K562 (cell line): ENCODE measurements around the gene PHYKPL. TPM values are rescaled to one million over a fixed set of nuclear protein-coding genes. Genes with fewer than 3 reads are reported as not detected.

Source experiments
- ATAC-seq: fragments of 200-7000 bp; cut with Tn5 transposase; 3 replicates; pipeline ENCODE4 v1.9.1; 2020; ENCODE audit warnings: moderate library complexity
- BruUV-seq: library from RNA; stranded (reverse); fragments of 400-500 nt; replicated peaks from 2 replicates; lab custom pipeline; 2021; lab: Mats Ljungman, UMichigan
- CTCF ChIA-PET: fragments of 300-600 bp; formaldehyde crosslinking; extraction: SDS; loops from one replicate; lab custom pipeline; 2021; ENCODE audit warnings: low intra/inter-chr PET ratio; lab: Yijun Ruan, JAX
- POLR2A ChIA-PET: fragments of 300-600, 350-650 bp; sonication (Branson Sonifier 250); formaldehyde crosslinking; extraction: SDS; loops from one replicate; lab custom pipeline; 2021; ENCODE audit warnings: antibody characterized with exemption, inconsistent platforms; lab: Yijun Ruan, JAX
- DNase-seq, 4 experiments: peaks; one replicate each; pipeline versions ENCODE4 v3.0.0 to v3.0.0-alpha.2; 2011 to 2018; ENCODE audit warnings: low spot score in 3 of 4, mixed read lengths in 3 of 4; ENCODE audit errors: extremely low read depth in 1 of 4
- FAIRE-seq: peaks from 2 replicates; lab custom pipeline; 2011; peaks lifted over from hg19 to GRCh38; lab: Jason Lieb, UNC
- H2AFZ ChIP-seq: 2 replicates; pipeline ENCODE4 v1.6.0; 2011; ENCODE audit warnings: low read depth, low read length, control low read depth, inconsistent platforms
- H3K27ac ChIP-seq: fragments of 200-600 bp; 3 replicates; pipeline ENCODE4 v1.8.0; 2011; ENCODE audit warnings: low read depth, mild to moderate bottlenecking, control low read depth, inconsistent platforms, low read length, moderate library complexity, mixed read lengths; ENCODE audit errors: extremely low read depth
- H3K27me3 ChIP-seq, 2 experiments: fragments of 300-600 bp in 1 of 2; 2 replicates in 1 of 2; 3 replicates in 1 of 2; pipeline versions ENCODE4 v1.6.0 to v1.8.0; 2011; ENCODE audit warnings: inconsistent platforms in 2 of 2, low read length in 2 of 2, mild to moderate bottlenecking in 1 of 2, mixed read lengths in 1 of 2, moderate library complexity in 1 of 2; ENCODE audit not compliant: control insufficient read depth in 2 of 2, insufficient read depth in 2 of 2
- H3K36me3 ChIP-seq: fragments of 300-600 bp; 3 replicates; pipeline ENCODE4 v1.8.0; 2011; ENCODE audit warnings: mild to moderate bottlenecking, low read length, inconsistent platforms; ENCODE audit not compliant: control insufficient read depth, insufficient read depth
- H3K4me1 ChIP-seq, 2 experiments: fragments of 200-600 bp in 1 of 2; replicated peaks in 1 of 2; 2 replicates in 1 of 2; 3 replicates in 1 of 2; pipeline versions ENCODE4 v1.5.1 to v1.8.0; 2011; ENCODE audit warnings: inconsistent platforms in 2 of 2, low read length in 2 of 2, mild to moderate bottlenecking in 1 of 2, mixed read lengths in 1 of 2, moderate library complexity in 1 of 2; ENCODE audit not compliant: control insufficient read depth in 2 of 2, insufficient read depth in 2 of 2
- H3K4me2 ChIP-seq: 2 replicates; pipeline ENCODE4 v1.6.1; 2011; ENCODE audit warnings: low read length, control low read depth, inconsistent platforms, mixed read lengths; ENCODE audit not compliant: insufficient read depth
- H3K4me3 ChIP-seq: fragments of 200-600 bp; sonication (generic), shearing (Covaris generic); 2 replicates; pipeline ENCODE4 v1.5.1; 2016; ENCODE audit warnings: control low read depth, inconsistent platforms
- H3K79me2 ChIP-seq: fragments of 200-600 bp; 3 replicates; pipeline ENCODE4 v1.8.0; 2011; ENCODE audit warnings: low read length, inconsistent platforms; ENCODE audit not compliant: control insufficient read depth, insufficient read depth
- H3K9ac ChIP-seq, 2 experiments: 2 replicates each; pipeline versions ENCODE4 v1.6.0 to v1.6.1; 2011; ENCODE audit warnings: low read depth in 2 of 2, low read length in 2 of 2, control low read depth in 1 of 2, inconsistent platforms in 1 of 2, mild to moderate bottlenecking in 1 of 2, mixed read lengths in 1 of 2; ENCODE audit not compliant: insufficient read depth in 1 of 2
- H3K9me1 ChIP-seq: one replicate; pipeline ENCODE4 v1.6.0; 2011; ENCODE audit warnings: inconsistent platforms, mild to moderate bottlenecking, low read length, moderate library complexity; ENCODE audit not compliant: control insufficient read depth, insufficient read depth
- H3K9me3 ChIP-seq: replicated peaks from 2 replicates; pipeline ENCODE4 v1.5.1; 2011; ENCODE audit warnings: low read depth, low read length, inconsistent platforms; ENCODE audit not compliant: control insufficient read depth, insufficient read depth
- H4K20me1 ChIP-seq: replicated peaks from 2 replicates; pipeline ENCODE4 v1.6.1; 2011; ENCODE audit warnings: low read length, inconsistent platforms, mixed read lengths; ENCODE audit not compliant: control insufficient read depth, insufficient read depth
- CBX3 ChIP-seq, 2 experiments: IDR thresholded peaks; 1 replicate in 1 of 2; 2 replicates in 1 of 2; pipeline ENCODE4 v1.6.1; 2012; ENCODE audit warnings: inconsistent platforms in 2 of 2, low read length in 2 of 2, borderline replicate concordance in 1 of 2, control low read depth in 1 of 2
- CCNT2 ChIP-seq: IDR thresholded peaks from 2 replicates; pipeline ENCODE4 v1.6.1; 2011; ENCODE audit warnings: borderline replicate concordance, low read depth, mild to moderate bottlenecking, moderate library complexity, mixed read lengths, low read length; ENCODE audit not compliant: insufficient read length; ENCODE audit errors: extremely low read depth
- CEBPB ChIP-seq: fragments of 450-650 bp; IDR thresholded peaks from 2 replicates; pipeline ENCODE4 v1.6.1; 2016; ENCODE audit warnings: missing genetic modification characterization, missing compliant biosample characterization
- HES1 ChIP-seq: fragments of 450-650 bp; IDR thresholded peaks from 2 replicates; pipeline ENCODE4 v1.6.1; 2016; ENCODE audit warnings: low read depth, mild to moderate bottlenecking, moderate library complexity
- HMG20A ChIP-seq: fragments of 450-650 bp; formaldehyde crosslinking; conservative IDR thresholded peaks from 2 replicates; pipeline ENCODE4 v1.4.0; 2020; ENCODE audit warnings: mild to moderate bottlenecking, mixed read lengths
- KAT7 ChIP-seq: sonication (generic); formaldehyde crosslinking; IDR thresholded peaks from 2 replicates; pipeline ENCODE4 v1.8.0; 2022; ENCODE audit warnings: missing genetic modification reagents, mild to moderate bottlenecking, borderline replicate concordance
- LCOR ChIP-seq: sonication (generic); formaldehyde crosslinking; IDR thresholded peaks from 2 replicates; pipeline ENCODE4 v1.8.0; 2022; ENCODE audit warnings: mild to moderate bottlenecking, missing genetic modification reagents
- NCOR1 ChIP-seq: fragments of 450-650 bp; IDR thresholded peaks from 2 replicates; pipeline ENCODE4 v1.6.1; 2016; ENCODE audit warnings: mild to moderate bottlenecking, moderate library complexity
- SMARCA4 ChIP-seq: fragments of 450-650 bp; IDR thresholded peaks from 2 replicates; pipeline ENCODE4 v1.6.1; 2016
- ZNF133 ChIP-seq: fragments of 250-450 bp; sonication (Bioruptor Pico); IDR thresholded peaks from 2 replicates; pipeline ENCODE4 v1.4.0; 2020; ENCODE audit warnings: mild to moderate bottlenecking
- ZNF57 ChIP-seq: fragments of 450-650 bp; formaldehyde crosslinking; IDR thresholded peaks from 2 replicates; pipeline ENCODE4 v1.4.0; 2020; ENCODE audit warnings: mild to moderate bottlenecking, moderate library complexity
- ZNF76 ChIP-seq: fragments of 250-450 bp; sonication (Bioruptor Pico); IDR thresholded peaks from 2 replicates; pipeline ENCODE4 v1.4.0; 2020; ENCODE audit warnings: mild to moderate bottlenecking, moderate library complexity, borderline replicate concordance
- ZNF79 ChIP-seq: fragments of 250-450 bp; sonication (Bioruptor Pico); IDR thresholded peaks from 2 replicates; pipeline ENCODE4 v1.4.0; 2020; ENCODE audit warnings: low read depth, mild to moderate bottlenecking, moderate library complexity
- WGBS: fragments of 100-300 bp; shearing (Covaris generic); methylation state at CpG from one replicate; pipeline ENCODE4 v1.1.6; 2016; ENCODE audit warnings: low coverage, mixed read lengths; ENCODE audit not compliant: insufficient coverage; ENCODE audit errors: missing lambda C conversion rate; 5-methylcytosine and 5-hydroxymethylcytosine counted together
- in situ Hi-C: fragments of 300-500 bp; cut with MboI; formaldehyde crosslinking; loops from 4 replicates; pipeline ENCODE4 v1.15.0; 2018; ENCODE audit warnings: inconsistent platforms, mixed read lengths
- intact Hi-C: fragments of 100-400 bp; cut with micrococcal nuclease; formaldehyde crosslinking; loops from 2 replicates; pipeline ENCODE4 v1.14.2; 2022
- polyA plus RNA-seq, 8 experiments: library from polyadenylated mRNA; depleted of rRNA in 4 of 8; stranded (reverse) in 5 of 8; unstranded in 3 of 8; fragments of >200 nt; fragmentation: Nextera tagmentation in 2 of 8; fragmentation: Illumina TruSeq in 1 of 8; extraction: Ambion mirVana in 2 of 8; extraction: Trizol in 1 of 8; gene quantifications; 2 replicates each; pipeline versions ENCODE4 v1.2.1 to v1.2.3, GENCODE V29; 2011 to 2014; ENCODE audit warnings: inconsistent platforms in 1 of 8, missing spikeins in 1 of 8
- total RNA-seq, 7 experiments: library from RNA; depleted of rRNA in 6 of 7; stranded (reverse); fragments of >200 nt in 6 of 7; fragmentation: Illumina TruSeq in 2 of 7; extraction: Trizol in 2 of 7; gene quantifications; 2 replicates each; pipeline versions ENCODE4 v1.2.1 to v1.2.3, GENCODE V29; 2011 to 2021; ENCODE audit warnings: low replicate concordance in 1 of 7
- TF ChIP-seq, protein P1 (sequence below): sonication (generic); formaldehyde crosslinking; IDR thresholded peaks from 2 replicates; pipeline ENCODE4 v1.8.0; 2023; ENCODE audit warnings: missing genetic modification reagents, mild to moderate bottlenecking, borderline replicate concordance
- TF ChIP-seq, protein P2 (sequence below): fragments of 250-450 bp; sonication (Bioruptor Pico); IDR thresholded peaks from 2 replicates; pipeline ENCODE4 v1.5.0; 2021; ENCODE audit warnings: mild to moderate bottlenecking, borderline replicate concordance

PHYKPL gene
- total and polyA plus RNA-seq, 9 of the 15 experiments (the other 6 are each of a cell fraction or from before 2014, with no cell fraction given): 4.7 to 34.7 (median 18.6) TPM

DNA sequence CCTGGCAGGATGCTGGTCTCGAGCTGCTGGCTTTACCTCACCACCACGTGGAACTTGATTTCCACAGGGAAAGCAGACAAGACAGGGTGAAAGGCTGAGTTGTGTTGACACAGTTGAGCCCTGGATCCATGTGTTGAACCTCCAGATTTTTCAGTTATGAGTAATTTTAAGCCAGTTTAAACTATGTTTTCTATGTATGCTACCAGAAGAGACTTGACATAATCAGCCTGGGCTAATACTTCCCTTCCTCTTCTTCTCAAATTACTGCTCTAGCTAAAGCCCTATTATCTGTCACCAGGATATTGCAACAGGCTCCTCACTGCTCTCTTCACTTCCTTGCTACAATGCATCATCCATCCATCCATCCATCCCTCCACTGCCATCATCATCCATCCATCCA, 12.0 kb upstream of the PHYKPL start:
- FAIRE-seq (no peak), DNase-seq (no peak), ATAC-seq (no peak)
- no peak overlapping the region for H3K4me3 ChIP-seq
- no peaks in the 10 kb centered on the region for H3K79me2 ChIP-seq
- BruUV-seq: no TSS peak
- WGBS: 6% methylated on average over 2 of the region's 2 CpGs
- CTCF ChIA-PET: no interaction called here
- H3K9me1 ChIP-seq: no peaks in the 10 kb centered on the region
- no peak overlapping the region for H3K9ac ChIP-seq
- peaks cover 0 to 20% of the 10 kb centered on the region in 2 experiments; a peak in 2 of 5 replicates for H3K4me1 ChIP-seq
- peaks cover 11 to 48% of the 10 kb centered on the region in 2 experiments; a peak in 4 of 5 replicates for H3K27me3 ChIP-seq
- no peaks in the 10 kb centered on the region for H3K9me3 ChIP-seq
- in situ Hi-C loops (no loop called here), intact Hi-C loops (no loop called here)
- no peak overlapping the region for H3K4me2 ChIP-seq
- no peaks in the 10 kb centered on the region; the same call in 1 of the 2 replicates for H4K20me1 ChIP-seq
- H3K36me3 ChIP-seq: no peaks in the 10 kb centered on the region
- no peak overlapping the region for H3K27ac ChIP-seq
- POLR2A ChIA-PET: interaction anchor here (1.1 kb wide), 1 partner anchor 8 kb away, joined by 3 read pairs; no protein-coding TSS in a partner anchor
- H2AFZ ChIP-seq: no peak overlapping the region
- no peak for TF ChIP-seq CCNT2
- TF ChIP-seq CBX3 (IDR thresholded peaks at IDR 0.05; ENCODE audit: borderline replicate concordance in 1 of 2, low read length in 2 of 2): no peak
- no peak for TF ChIP-seq KAT7
- TF ChIP-seq ZNF133 (CRISPR knock-in tag): no peak
- TF ChIP-seq SMARCA4: no peak
- TF ChIP-seq NCOR1: no peak
- TF ChIP-seq, protein P1, sequence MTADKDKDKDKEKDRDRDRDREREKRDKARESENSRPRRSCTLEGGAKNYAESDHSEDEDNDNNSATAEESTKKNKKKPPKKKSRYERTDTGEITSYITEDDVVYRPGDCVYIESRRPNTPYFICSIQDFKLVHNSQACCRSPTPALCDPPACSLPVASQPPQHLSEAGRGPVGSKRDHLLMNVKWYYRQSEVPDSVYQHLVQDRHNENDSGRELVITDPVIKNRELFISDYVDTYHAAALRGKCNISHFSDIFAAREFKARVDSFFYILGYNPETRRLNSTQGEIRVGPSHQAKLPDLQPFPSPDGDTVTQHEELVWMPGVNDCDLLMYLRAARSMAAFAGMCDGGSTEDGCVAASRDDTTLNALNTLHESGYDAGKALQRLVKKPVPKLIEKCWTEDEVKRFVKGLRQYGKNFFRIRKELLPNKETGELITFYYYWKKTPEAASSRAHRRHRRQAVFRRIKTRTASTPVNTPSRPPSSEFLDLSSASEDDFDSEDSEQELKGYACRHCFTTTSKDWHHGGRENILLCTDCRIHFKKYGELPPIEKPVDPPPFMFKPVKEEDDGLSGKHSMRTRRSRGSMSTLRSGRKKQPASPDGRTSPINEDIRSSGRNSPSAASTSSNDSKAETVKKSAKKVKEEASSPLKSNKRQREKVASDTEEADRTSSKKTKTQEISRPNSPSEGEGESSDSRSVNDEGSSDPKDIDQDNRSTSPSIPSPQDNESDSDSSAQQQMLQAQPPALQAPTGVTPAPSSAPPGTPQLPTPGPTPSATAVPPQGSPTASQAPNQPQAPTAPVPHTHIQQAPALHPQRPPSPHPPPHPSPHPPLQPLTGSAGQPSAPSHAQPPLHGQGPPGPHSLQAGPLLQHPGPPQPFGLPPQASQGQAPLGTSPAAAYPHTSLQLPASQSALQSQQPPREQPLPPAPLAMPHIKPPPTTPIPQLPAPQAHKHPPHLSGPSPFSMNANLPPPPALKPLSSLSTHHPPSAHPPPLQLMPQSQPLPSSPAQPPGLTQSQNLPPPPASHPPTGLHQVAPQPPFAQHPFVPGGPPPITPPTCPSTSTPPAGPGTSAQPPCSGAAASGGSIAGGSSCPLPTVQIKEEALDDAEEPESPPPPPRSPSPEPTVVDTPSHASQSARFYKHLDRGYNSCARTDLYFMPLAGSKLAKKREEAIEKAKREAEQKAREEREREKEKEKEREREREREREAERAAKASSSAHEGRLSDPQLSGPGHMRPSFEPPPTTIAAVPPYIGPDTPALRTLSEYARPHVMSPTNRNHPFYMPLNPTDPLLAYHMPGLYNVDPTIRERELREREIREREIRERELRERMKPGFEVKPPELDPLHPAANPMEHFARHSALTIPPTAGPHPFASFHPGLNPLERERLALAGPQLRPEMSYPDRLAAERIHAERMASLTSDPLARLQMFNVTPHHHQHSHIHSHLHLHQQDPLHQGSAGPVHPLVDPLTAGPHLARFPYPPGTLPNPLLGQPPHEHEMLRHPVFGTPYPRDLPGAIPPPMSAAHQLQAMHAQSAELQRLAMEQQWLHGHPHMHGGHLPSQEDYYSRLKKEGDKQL: no peak
- TF ChIP-seq ZNF79 (CRISPR knock-in tag): no peak
- no peak for TF ChIP-seq ZNF76 (CRISPR knock-in tag)
- TF ChIP-seq HMG20A: no peak
- no peak for TF ChIP-seq ZNF57 (CRISPR knock-in tag)
- TF ChIP-seq LCOR (CRISPR knock-in tag): no peak
- TF ChIP-seq, protein P2, sequence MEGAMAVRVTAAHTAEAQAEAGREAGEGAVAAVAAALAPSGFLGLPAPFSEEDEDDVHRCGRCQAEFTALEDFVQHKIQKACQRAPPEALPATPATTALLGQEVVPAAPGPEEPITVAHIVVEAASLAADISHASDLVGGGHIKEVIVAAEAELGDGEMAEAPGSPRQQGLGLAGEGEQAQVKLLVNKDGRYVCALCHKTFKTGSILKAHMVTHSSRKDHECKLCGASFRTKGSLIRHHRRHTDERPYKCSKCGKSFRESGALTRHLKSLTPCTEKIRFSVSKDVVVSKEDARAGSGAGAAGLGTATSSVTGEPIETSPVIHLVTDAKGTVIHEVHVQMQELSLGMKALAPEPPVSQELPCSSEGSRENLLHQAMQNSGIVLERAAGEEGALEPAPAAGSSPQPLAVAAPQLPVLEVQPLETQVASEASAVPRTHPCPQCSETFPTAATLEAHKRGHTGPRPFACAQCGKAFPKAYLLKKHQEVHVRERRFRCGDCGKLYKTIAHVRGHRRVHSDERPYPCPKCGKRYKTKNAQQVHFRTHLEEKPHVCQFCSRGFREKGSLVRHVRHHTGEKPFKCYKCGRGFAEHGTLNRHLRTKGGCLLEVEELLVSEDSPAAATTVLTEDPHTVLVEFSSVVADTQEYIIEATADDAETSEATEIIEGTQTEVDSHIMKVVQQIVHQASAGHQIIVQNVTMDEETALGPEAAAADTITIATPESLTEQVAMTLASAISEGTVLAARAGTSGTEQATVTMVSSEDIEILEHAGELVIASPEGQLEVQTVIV (CRISPR knock-in tag): no peak
- no peak for TF ChIP-seq HES1
- TF ChIP-seq CEBPB (tag): no peak
